Sigmoid colon (tissue), 4 donors: ENCODE data around the gene SUPT6H.
A peak's percentile ranks its signal among the peaks of the same experiment; 100 is the strongest.

Experiments used
- CTCF ChIP-seq, 4 experiments: fragments of 450-650 bp in 3 of 4; fragments of 200-600 bp in 1 of 4; IDR thresholded peaks; one replicate each; pipeline ENCODE4 v1.5.1; 2016 to 2019; ENCODE audit warnings: antibody characterized with exemption in 4 of 4, mild to moderate bottlenecking in 3 of 4, moderate library complexity in 2 of 4
- EP300 ChIP-seq, 4 donors: sonication (generic); formaldehyde crosslinking; IDR thresholded peaks; one replicate each; pipeline ENCODE4 v1.6.1; 2017; ENCODE audit warnings: antibody characterized with exemption in 4 of 4

- TF ChIP-seq CTCF (IDR thresholded peaks at IDR 0.05), result peak in 1 of 4 experiments; percentile 6
- no peak for TF ChIP-seq EP300 (IDR thresholded peaks at IDR 0.05)
Observed at GRCh38 chr17:28720247-28720996, 58.4 kb downstream of the SUPT6H start.
